ENCODE results near the gene TMPRSS3. TPM values are rescaled to one million over a fixed set of nuclear protein-coding genes. Genes with fewer than 3 reads are reported as not detected.

TMPRSS3 gene
- polyA plus RNA-seq, 1 experiment = not detected

GRCh38 chr21:42403611-42404231, 7.9 kb upstream of the TMPRSS3 start, which contains the start of gene UBASH3A:
UBASH3A (plus strand) TSS chr21:42403902; CDS start chr21:42403946, 44 bp downstream.
- no peak for DNase-seq (ENCODE audit: low read depth)
- TF ChIP-seq CTCF (IDR thresholded peaks at IDR 0.05; ENCODE audit: insufficient read depth, low read depth, low read length) = no peak
- H3K36me3 ChIP-seq (ENCODE audit: control insufficient read depth, insufficient read depth, low read length) = no peaks in the 10 kb centered on the region
- H3K27me3 ChIP-seq (ENCODE audit: control insufficient read depth, insufficient read depth, low read length) = no peaks in the 10 kb centered on the region
- ChIA-PET POLR2A (no interaction called here), CTCF (no interaction called here)
- H3K4me3 ChIP-seq (ENCODE audit: low read depth, low read length) = no peak within 1 kb of the TSS

GRCh38 chr21:42401820-42402251, 6.0 kb upstream of the TMPRSS3 start:
- no peak overlapping the region for H3K4me3 ChIP-seq (ENCODE audit: low read depth, low read length)
- no peaks in the 10 kb centered on the region for H3K27me3 ChIP-seq (ENCODE audit: control insufficient read depth, insufficient read depth, low read length)
- ChIA-PET CTCF (no interaction called here), POLR2A (no interaction called here)
- no peak for DNase-seq (ENCODE audit: low read depth)
- no peaks in the 10 kb centered on the region for H3K36me3 ChIP-seq (ENCODE audit: control insufficient read depth, insufficient read depth, low read length)
- no peak for TF ChIP-seq CTCF (IDR thresholded peaks at IDR 0.05; ENCODE audit: insufficient read depth, low read depth, low read length)

DNA sequence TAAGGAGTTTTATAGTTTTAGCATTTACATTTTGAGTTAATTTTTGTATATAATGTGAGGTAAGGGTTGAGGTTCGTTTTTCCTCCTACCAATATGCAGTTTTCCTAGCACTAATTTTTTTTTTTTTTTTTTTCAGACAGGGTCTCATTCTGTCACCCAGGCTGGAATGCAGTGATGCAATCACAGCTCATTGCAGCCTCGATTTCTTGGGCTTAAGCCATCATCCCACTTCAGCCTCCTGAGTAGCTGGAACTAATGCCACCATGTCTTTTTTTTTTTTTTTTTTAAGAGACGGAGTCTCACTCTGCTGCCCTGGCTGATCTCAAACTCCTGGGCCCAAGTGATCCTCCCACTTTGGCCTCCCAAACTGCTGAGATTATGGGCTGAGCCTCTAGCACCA, 5.3 kb upstream of the TMPRSS3 start:
- no peaks in the 10 kb centered on the region for H3K27me3 ChIP-seq (ENCODE audit: control insufficient read depth, insufficient read depth, low read length)
- CTCF ChIA-PET = no interaction called here
- POLR2A ChIA-PET = interaction anchor here (0.6 kb wide), 1 partner anchor 8 kb away, joined by 7 read pairs; no protein-coding TSS in a partner anchor
- no peak for TF ChIP-seq CTCF (IDR thresholded peaks at IDR 0.05; ENCODE audit: insufficient read depth, low read depth, low read length)
- H3K36me3 ChIP-seq (ENCODE audit: control insufficient read depth, insufficient read depth, low read length) = no peaks in the 10 kb centered on the region
- DNase-seq (ENCODE audit: low read depth) = no peak
- H3K4me3 ChIP-seq (ENCODE audit: low read depth, low read length) = no peak overlapping the region

- DNase-seq (ENCODE audit: low read depth) = no peak
- no peak for TF ChIP-seq CTCF (IDR thresholded peaks at IDR 0.05; ENCODE audit: insufficient read depth, low read depth, low read length)
- ChIA-PET POLR2A (interaction anchor here (0.6 kb wide), 1 partner anchor 7 kb away, joined by 7 read pairs; no protein-coding TSS in a partner anchor), CTCF (no interaction called here)
- Histone ChIP-seq H3K27me3 (ENCODE audit: control insufficient read depth, insufficient read depth, low read length) (no peaks in the 10 kb centered on the region), H3K4me3 (ENCODE audit: low read depth, low read length) (no peak overlapping the region), H3K36me3 (ENCODE audit: control insufficient read depth, insufficient read depth, low read length) (no peaks in the 10 kb centered on the region)
Observed at GRCh38 chr21:42400525-42400924, 4.7 kb upstream of the TMPRSS3 start.

GRCh38 chr21:42398436-42399028, 2.7 kb upstream of the TMPRSS3 start:
- no peak for TF ChIP-seq CTCF (IDR thresholded peaks at IDR 0.05; ENCODE audit: insufficient read depth, low read depth, low read length)
- Histone ChIP-seq H3K36me3 (ENCODE audit: control insufficient read depth, insufficient read depth, low read length) (no peaks in the 10 kb centered on the region), H3K27me3 (ENCODE audit: control insufficient read depth, insufficient read depth, low read length) (no peaks in the 10 kb centered on the region), H3K4me3 (ENCODE audit: low read depth, low read length) (no peak overlapping the region)
- ChIA-PET POLR2A (no interaction called here), CTCF (interaction anchor here (2.2 kb wide), 1 partner anchor 17 kb away, joined by 8 read pairs; no protein-coding TSS in a partner anchor)
- no peak for DNase-seq (ENCODE audit: low read depth)

Data from BJ (cell line).